GM19043 (cell line): Measurements from ENCODE around the gene PIGQ.

Experiments
- ATAC-seq: cut with Tn5 transposase; IDR thresholded peaks from one replicate; pipeline ENCODE4 v1.9.1; 2021; ENCODE audit warnings: low read depth; ENCODE audit not compliant: unreplicated experiment

PIGQ gene

DNA sequence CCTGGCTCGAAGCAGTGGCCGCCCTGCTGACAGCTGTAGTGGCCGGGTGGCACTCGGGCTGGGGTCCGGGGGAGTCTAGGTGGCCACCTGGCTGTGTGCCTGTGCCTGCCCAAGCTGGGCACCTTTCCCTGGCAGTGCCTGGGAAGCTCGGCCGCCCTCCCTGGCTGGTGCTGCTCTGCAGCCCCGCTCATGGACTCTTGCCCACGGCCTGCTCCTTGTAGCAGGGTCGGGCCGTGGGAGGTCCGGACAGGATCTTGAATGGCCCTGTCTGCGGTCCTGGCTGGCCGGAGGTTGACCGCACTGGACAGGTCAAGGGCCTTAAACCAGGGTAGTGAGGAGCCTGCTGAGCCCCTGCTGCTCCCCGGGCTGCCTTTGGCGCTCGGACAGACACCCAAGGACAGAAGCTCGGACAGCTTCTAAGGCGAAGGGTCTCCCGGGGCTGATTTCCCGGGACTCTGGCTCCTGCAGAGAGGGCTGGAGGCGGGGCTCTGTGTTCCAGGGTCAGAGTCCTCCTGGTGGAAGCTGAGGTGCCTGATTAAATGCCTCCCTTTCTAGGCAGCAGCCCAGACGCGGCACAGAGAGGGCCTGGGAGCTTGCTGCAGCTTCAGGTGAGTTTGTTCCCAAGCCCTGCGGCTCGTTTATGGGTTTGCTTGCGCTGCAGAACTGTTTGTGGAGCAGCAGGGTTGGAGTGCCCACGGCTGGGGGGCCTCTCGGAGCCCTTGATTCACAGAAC, 36.2 kb upstream of the PIGQ start:
- ATAC-seq = no peak

DNA sequence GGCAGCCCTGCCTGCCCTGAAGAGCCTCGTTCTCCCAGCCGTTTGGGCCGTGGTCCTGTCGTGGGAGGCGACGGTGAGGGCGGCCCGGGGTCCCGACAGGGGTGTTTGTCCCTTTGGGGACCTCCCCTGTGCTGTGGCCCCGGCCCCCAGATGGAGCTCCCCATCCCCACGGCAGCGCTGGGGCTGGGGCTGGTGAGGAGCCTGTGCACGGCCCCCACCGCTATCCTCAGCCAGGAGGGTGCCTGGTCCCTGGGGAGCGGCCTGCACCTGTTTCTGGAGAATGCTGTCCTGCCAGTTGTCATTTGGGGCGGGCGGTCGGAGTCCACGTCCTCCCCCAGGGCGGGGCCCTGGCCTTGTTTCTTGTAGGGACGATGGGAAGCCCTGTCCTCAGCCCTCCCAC, 35.6 kb upstream of the PIGQ start:
- ATAC-seq = no peak

DNA sequence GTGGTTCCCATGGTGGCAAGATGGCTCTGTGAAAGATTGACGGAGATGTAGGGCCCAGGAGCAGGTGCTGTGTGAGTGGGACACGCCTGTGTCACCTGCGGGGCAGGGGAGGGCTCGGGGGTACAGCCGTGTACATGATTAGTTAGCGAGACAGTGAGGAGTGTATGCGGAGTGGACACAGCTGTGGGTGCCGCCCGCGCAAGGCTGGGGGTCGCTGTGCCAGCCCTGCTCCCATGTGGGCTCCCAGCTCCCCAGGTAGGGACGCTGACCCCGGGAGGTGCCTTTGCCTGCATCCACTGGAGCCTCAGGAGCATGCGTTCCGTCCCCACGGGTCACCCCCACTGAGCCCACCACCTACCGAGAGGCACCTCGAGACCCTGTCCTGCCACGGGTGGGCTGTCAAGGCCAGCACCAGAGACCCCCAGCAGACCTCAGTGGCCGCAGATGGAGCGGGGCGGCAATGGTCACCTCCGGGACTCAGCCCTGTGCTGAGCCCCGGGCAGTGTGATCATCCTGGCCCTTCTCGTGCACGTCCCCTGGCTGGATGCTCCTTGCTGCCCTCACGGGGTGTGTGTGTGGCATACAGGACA, 34.8 kb upstream of the PIGQ start:
- ATAC-seq = no peak

DNA sequence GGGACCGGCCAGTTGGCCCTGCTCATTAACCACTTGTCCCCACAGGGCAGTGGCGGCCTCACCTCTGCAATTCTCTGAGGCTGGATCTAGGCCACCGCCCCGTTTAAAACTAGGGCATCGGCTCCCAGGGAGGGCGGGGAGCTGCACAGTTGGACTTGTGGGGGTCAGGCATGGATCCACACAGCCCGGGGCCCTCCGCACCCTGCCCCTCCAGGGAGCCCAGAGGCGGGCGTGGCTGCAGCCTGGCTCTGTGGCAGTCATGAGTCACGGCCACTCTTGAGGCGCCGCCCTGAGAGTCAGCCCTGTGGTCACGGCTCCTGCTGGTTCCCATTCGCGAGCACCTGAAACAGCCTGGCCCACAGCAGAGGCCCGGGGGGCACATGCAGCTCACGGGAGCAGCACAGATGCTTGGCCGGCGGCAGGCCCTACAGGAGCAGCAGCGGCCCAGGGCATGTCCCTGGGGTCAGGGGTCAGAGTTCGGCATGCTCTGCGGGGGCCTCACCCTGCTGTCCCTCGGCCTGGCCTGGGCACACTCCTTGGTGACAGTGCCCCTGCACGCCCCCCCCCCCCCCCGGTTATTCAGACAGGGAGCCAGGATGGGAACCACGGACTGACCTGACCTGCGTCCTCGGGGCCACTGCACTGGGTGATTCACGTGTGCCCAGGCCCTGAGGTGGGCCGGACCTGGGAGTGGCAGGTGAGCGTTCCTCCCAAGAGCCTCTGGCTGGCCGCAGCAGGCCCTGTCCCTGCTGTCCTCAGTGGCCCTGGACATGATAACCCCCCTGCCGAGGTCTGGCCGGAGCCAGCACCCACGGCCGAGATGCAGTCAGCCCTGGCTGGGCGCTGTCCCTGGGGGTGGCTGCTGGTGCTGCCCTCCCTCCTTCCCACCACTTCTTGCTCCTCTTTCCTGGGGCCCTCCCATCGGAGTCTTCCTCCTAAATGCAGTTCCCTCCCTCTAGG, 34.0 kb upstream of the PIGQ start:
- ATAC-seq = no peak

DNA sequence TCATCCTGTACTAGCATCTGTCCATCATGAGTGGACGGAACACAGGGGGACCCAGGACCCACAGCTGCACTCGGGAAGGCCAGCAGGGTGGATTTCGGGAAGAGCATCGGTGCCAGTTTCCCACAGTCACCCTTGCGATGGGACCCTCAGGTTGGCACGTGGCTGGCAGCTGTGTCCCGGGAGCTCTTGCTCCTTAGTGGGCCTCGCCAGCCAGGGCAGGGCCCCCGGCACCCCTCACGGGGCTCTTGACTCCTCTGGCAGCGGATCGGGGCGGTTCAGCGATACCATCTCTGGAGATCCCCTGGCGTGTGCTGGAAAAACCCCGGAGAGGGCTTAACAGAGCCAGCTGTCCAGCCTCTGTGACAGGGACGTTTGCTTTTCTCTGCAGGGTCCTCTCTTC, 33.0 kb upstream of the PIGQ start:
- ATAC-seq = no peak

DNA sequence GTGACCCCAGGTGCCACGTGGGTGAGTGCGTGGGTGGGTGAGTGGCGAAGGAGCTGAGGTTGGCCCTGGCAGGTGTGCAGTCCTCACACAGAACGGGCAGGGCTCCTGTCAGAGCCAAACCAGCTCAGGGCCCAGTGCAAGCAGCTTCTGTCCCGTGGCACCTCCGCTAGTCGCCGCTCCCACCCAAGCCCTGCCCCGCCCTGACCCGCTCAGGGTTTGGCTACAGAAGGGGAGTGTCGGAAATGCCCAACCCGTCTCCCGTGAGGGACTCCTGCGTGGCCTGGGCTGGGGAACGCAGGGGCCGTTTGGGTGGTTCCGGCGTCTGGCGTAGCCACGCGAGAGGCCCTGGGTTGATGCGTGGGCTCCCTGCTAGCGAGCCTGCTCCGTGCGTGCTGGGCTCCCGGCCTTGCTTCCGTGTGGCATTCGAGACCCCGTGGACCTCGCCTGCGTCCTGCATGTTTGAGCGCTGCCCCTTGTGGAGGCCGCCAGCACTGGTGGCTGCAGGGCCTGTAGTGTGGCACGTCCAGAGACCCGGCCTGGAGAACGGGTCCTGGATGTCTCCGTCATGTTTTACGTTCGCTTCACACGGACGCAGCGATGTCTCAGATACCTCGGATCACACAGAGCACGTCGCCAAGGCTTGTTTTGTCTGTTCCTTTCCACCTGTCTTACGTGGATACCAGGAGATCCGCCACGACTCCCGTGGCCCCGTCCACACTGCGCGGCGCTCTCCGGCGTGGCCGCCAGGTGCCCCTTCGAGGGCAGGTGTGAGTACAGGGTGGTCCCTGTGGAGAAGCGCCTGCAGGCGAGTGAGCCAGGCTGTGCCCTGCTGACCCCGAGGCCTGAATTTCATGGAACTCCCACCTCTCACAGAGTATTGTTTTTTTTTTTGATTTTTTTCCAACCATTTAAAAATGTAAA, 32.1 kb upstream of the PIGQ start:
- no peak for ATAC-seq

DNA sequence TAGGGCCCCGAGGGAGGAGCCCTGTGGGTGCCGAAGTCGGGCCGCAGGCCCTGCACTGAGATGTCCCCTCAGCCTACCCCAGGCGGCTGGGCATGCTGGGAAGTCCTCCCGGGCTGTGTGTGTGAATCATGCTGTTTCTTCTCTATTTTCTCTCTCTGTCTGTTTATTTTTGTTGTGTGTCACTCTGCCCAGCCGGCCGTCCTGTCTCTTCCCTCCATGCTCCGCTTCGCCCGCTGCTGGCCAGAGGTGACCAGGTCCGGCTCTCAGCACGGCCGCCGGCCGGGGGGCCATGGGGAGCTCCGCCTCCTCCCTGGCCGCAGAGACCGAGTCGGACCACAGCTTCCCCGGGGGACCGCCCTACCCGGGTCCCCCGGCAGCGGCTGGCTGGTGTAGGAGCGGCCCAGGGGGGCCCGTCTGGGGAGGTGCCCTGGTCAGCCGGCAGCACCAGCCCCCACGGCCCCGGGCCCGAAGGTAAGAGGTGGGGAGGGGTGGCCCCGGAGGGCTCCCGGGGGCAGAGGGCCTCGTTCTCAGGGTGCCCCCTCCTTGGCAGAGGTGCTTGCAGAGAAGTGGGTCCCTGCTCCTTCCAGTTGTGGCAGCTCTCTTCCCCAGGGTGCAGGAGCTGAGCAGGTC, 29.8 kb upstream of the PIGQ start:
- ATAC-seq = no peak

DNA sequence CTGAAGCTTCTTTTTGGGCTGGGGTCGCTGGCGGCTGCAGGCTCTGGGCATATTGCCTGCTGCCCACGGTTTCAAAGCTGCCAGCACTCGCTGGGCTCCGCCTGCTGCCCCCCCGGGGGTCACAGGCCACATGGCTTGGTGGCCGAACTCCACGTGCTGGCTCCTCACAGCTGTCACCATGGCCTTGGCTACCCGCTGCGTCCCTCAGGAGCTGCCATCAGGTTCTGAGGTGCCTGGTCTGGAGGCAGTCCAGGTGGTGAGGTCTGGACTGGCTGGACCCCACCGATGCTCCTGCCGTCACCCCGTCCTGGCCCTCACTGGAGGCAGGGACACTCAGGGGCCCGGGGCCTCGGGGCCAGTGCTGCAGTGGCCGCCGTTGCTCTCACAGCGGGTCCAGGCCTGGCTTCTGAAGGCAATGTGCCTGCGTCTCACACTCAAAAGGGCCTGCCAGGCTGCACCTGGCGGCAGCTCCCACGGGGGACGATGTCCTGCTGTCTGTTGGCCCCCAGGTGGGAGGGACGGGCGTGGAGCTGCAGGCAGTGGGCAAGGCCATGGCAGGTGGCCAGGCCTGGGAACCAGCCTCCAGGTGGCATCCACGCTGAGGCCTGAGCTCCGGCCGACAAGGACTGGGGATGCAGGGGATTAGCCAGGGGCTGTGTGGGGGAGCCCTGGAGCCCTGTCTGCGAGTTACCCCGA, 29.0 kb upstream of the PIGQ start:
- ATAC-seq = no peak

DNA sequence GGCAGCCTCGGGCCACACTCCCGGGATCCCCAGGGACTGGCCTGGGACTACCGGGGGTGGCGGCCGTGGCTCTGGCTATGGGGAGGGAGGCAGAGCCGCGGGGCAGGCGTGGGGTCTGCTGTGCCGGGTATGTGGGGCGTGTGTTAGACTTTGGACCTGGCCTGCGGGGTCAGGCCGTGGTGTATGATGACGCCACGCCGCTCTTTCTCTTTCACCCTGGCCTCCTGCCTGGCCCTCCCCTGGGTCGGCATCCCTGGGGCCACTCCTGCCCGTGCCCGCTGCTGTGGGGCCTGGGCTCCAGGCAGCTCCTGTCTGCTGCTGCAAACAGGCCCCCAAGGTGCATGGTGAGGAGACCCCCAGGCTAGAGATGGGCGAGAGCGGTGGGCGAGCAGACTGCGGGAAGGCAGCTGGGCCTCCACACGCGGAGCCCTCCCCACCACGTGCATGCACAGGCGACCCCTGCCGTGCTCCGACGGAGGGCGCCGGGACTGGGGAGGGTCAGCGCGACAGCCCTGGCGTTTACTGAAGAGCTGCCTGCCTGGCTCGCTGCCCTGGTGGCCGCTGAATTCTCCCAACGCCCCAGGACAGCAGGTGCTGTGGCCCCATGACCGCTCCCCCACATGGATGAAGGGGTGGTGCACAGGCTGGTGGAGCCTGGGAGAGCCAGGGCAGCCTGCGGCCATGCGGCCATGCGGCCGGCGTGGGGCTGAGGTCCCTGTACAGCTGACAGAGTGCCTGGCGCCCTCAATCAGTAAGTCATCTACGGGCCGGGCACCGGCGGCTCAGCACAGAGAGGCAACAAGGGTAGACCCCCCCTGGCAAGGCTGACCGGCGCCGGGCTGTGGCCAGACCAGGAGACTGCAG, 26.2 kb upstream of the PIGQ start:
- ATAC-seq = no peak

DNA sequence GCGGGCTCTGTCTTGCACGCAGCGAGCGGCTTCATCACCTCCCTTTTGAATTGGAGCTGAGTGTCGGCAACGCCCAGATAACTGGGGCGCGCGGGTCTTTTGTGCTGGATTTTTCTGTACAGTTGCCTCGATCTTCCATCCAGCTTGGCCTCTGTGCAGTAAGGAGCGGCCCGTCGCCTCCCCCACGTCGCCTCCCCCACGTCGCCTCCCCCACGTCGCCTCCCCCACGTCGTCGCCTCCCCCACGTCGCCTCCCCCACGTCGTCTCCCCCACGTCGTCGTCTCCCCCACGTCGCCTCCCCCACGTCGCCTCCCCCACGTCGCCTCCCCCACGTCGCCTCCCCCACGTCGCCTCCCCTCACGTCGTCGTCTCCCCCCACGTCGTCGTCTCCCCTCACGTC, 25.3 kb upstream of the PIGQ start:
- no peak for ATAC-seq

DNA sequence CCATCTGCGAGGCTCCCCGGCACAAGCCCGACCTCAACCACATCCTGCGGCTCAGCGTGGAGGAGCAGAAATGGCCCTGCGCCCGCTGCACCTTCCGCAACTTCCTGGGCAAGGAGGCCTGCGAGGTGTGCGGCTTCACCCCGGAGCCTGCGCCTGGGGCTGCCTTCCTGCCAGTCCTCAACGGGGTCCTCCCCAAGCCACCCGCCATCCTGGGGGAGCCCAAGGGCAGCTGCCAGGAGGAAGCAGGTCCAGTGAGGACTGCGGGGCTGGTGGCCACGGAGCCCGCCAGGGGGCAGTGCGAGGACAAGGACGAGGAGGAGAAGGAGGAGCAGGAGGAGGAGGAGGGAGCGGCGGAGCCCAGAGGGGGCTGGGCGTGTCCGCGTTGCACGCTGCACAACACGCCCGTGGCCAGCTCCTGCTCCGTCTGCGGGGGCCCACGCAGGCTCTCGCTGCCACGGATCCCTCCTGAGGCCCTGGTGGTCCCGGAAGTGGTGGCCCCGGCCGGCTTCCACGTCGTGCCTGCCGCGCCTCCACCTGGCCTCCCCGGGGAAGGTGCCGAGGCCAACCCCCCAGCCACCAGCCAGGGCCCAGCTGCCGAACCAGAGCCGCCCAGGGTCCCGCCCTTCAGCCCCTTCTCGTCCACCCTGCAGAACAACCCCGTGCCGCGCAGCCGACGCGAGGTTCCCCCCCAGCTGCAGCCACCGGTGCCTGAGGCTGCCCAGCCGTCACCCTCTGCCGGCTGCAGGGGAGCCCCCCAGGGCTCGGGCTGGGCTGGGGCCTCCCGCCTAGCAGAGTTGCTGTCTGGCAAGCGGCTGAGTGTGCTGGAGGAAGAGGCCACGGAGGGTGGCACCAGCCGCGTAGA, 22.6 kb upstream of the PIGQ start:
- no peak for ATAC-seq

DNA sequence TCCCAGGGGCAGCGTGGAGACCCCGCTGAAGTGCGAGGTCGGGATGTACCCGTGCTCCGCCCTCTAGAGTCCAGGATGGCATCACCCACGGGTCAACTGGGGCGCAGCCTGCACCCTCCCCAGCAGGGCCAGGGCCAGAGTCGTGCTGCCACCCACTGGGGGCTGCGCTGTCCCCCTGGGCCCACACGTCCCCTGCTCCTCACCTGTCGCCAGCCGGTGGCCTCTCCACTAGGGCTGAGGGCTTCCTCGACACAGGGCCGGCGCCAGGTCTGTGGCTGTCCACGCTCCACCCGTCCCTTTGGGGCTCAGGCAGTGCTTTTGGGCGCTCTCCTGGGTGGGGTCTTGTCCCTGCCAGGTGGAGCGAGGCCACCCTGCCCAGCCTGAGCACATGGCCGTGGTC, 21.2 kb upstream of the PIGQ start:
- ATAC-seq = no peak

DNA sequence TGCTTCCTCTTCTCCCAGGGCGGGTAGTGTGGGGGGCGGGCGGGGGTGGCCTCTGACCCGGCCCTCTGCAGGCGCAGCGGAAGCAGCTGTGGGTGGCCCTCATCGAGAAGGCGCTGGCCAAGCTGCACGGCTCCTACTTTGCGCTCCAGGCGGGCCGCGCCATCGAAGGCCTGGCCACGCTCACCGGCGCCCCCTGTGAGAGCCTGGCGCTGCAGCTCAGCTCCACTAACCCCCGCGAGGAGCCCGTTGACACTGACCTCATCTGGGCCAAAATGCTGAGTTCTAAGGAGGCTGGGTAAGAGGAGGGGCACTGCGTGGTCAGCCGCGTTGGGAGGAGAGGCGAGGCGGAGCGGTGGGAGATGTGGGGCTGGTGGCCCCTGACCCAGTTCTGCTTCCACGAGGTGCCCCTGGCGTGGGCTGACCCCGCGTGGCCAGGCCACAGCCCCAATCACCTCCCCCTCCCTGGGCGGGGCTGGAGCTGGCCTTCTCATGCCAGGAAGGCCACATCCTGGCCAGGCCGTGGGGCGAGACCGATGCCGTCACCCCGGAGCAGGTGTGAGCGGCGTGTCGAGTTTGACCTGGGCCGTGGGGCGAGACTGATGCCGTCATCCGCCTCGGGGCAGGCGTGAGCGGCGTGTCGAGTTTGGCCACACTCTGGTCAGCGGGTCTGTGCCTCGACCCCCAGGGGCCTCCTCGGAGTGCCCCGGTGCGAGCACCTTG, 20.1 kb upstream of the PIGQ start:
- no peak for ATAC-seq

DNA sequence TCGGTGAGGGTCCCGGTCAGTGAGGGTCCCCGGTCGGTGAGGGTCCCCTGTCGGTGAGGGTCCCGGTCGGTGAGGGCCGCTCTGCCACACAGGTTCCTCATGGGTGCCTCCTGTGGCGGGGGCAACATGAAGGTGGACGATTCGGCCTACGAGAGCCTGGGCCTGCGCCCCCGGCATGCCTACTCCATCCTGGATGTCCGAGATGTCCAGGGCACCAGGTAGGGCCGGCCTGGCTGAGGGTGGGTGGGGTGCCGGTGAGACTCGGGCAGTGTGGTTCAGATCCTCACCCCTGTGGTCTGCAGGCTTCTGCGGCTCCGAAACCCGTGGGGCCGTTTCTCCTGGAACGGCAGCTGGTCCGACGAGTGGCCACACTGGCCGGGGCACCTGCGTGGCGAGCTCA, 18.6 kb upstream of the PIGQ start:
- no peak for ATAC-seq

DNA sequence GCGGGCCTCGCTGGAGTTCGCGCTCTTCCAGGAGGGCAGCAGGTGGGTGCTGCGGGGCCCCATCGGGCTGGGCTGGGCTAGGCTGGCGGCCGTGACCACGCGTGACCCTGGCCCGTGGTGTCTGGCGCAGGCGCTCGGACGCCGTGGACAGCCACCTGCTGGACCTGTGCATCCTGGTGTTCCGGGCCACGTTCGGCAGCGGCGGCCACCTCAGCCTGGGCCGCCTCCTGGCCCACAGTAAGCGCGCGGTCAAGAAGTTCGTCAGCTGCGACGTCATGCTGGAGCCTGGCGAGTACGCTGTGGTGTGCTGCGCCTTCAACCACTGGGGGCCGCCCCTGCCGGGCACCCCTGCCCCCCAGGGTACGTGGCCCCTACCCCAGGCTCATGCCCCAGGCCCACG, 17.6 kb upstream of the PIGQ start:
- ATAC-seq = no peak

DNA sequence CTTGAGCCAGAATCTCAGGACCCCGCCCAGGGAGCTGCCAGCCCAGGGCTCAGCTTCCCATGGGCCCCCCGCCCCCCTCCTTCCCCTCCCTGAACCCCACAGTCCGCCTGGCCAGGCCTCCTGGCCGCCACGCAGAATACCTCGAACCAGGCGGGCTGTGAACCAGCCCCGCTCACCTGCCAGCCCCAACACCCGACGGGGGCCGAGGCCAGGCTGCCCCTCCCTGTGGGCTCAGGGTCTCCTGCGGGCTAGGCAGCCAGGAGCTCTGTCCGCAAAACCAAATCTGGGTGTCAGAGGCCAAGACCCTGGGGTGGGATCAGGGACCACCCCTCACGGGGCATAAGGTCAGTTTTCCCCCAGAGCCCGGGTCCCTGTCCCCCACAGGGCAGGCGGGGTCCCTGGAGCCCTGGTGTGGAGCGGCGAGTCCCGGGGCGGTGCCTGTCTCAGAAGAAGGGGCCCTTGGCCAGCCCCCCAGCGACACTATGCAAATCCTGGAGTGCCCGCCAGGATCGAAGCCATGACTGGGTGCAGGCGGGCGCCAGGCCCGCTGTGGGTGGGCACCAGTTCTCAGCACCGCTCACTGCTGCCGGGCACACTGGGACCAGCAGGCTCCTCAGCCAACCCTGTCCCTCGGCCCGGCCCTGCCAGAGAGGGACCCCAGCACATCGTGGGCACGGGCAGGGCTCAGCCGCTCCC, 16.0 kb upstream of the PIGQ start:
- ATAC-seq = no peak

DNA sequence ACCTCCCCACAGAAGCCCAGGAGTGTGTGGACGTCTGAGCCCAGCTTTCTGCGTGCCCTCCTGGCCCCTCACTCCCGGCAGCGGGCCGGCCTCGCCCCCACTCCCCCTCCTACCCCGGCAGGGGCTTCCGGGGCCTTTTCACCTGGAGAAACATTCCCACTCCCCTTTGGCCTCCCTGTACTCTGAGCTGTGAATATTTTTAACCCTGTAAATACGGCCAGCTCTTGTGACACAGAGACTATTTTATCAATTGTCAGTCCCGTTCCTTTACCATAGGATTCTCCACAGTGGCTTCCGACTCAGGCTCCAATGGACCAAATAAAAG, 15.5 kb upstream of the PIGQ start:
- ATAC-seq = no peak
